ENCODE data around the gene DMD. TPM values are rescaled to one million over a fixed set of nuclear protein-coding genes. Genes with fewer than 3 reads are reported as not detected.

Gene DMD
- total RNA-seq, 5 donors from 2014 or later (not counting 1 experiment from before 2014, with no cell fraction given) = 0.73 to 1.6 (median 0.88) TPM; not detected in 1

DNA sequence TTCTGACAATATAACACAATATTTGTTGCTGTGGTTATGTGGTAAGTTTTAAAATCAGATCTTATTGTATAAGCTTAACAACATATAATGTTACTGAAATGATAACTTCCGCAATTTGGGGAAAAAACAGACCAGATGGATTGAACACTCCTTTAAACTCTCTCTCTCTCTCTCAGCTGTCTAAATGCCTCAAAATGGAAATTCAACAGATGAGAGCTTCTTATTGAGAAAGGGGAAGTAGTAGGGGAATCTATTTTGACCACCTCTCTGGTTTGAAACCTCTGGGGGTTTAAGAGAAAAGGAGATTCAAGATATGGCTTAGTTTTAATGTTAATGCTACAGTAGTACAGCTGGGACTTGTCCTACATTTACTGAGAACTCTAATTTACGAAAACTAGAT, 40.3 kb downstream of the DMD start:
- Histone ChIP-seq H3K4me3 (ENCODE audit: control insufficient read depth in 1 of 2, extremely low read depth in 1 of 2, low read length in 1 of 2) (no peak overlapping the region), H3K4me1 (ENCODE audit: control insufficient read depth in 1 of 2, extremely low read depth in 1 of 2, insufficient read depth in 2 of 2, low read length in 2 of 2) (no peaks in the 10 kb centered on the region), H3K9me3 (no peaks in the 10 kb centered on the region), H3K36me3 (ENCODE audit: control insufficient read depth in 2 of 2, extremely low read depth in 1 of 2, insufficient read depth in 1 of 2, low read length in 1 of 2) (no peaks in the 10 kb centered on the region), H3K27me3 (replicated peaks in 1 of 2; ENCODE audit: control insufficient read depth in 2 of 2, extremely low read depth in 1 of 2, insufficient read depth in 2 of 2, low read length in 1 of 2) (no peaks in the 10 kb centered on the region), H3K27ac (ENCODE audit: low read length) (no peak overlapping the region)
- Mint-ChIP-seq H3K27me3 (no peaks in the 10 kb centered on the region), H3K36me3 (no peaks in the 10 kb centered on the region), H3K27ac (no peak overlapping the region), H3K4me1 (no peaks in the 10 kb centered on the region), H3K9me3 (no peaks in the 10 kb centered on the region), H3K4me3 (no peak overlapping the region)
- DNase-seq (no peak), ATAC-seq (replicated peaks in 1 of 4) (no peak)
- ChIA-PET CTCF (interaction anchor here in 1 of 2 donors (0.6 kb wide), 1 partner anchor 206 kb away, joined by 3 read pairs; no protein-coding TSS in a partner anchor), POLR2A (no interaction called here)
- WGBS (ENCODE audit: insufficient coverage) = no CpG with 5 or more reads among the region's 2 CpGs

DNA sequence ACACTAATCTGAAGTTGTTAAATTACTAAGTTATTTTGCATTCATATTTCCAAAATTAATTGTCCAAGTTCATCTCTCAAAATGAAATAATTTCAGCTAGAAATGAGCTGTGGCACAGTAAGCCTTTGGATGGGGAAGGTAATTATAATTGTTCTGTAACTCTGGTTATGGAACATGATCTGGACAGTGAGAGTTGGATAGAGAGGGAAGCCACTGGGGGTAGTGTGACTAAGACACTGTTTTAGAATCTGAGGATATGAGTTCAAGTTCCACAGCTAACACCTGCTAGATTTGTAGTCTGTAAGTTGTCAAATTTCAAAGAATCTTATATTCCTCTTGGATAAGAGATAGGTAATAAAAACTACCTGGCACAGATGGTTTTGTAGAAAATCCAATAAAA, 49.5 kb downstream of the DMD start:
- no peak overlapping the region for H3K27ac ChIP-seq (ENCODE audit: low read length)
- Mint-ChIP-seq H3K27me3 (peaks cover 0 to 3% of the 10 kb centered on the region in 2 donors), H3K27ac (no peak overlapping the region), H3K4me3 (no peak overlapping the region), H3K4me1 (no peaks in the 10 kb centered on the region), H3K9me3 (no peaks in the 10 kb centered on the region), H3K36me3 (no peaks in the 10 kb centered on the region)
- no peaks in the 10 kb centered on the region for H3K27me3 ChIP-seq (replicated peaks in 1 of 2; ENCODE audit: control insufficient read depth in 2 of 2, extremely low read depth in 1 of 2, insufficient read depth in 2 of 2, low read length in 1 of 2)
- no peaks in the 10 kb centered on the region for H3K4me1 ChIP-seq (ENCODE audit: control insufficient read depth in 1 of 2, extremely low read depth in 1 of 2, insufficient read depth in 2 of 2, low read length in 2 of 2)
- no peaks in the 10 kb centered on the region for H3K9me3 ChIP-seq
- DNase-seq (no peak), ATAC-seq (replicated peaks in 1 of 4) (no peak)
- H3K36me3 ChIP-seq (ENCODE audit: control insufficient read depth in 2 of 2, extremely low read depth in 1 of 2, insufficient read depth in 1 of 2, low read length in 1 of 2) = no peaks in the 10 kb centered on the region
- ChIA-PET CTCF (no interaction called here), POLR2A (no interaction called here)
- no peak overlapping the region for H3K4me3 ChIP-seq (ENCODE audit: control insufficient read depth in 1 of 2, extremely low read depth in 1 of 2, low read length in 1 of 2)

DNA sequence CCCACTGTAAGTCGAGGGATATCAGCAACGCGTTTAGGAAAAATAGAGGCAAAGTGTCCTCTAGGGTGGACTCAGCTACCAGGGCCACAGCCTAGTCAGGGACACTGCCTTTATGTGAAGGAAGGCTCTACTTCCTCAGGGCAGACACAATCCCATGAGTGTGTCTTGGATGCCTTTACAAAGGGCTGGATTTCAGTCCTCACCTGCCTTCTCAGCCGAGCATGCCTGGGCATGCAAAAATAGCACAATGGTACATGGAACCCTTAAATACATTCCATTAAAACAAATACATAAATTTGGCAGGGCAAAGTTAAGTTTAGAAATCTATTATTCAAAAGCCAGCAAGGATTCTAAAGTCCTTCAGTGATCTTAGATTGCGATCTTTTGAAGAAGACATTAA, 51.1 kb downstream of the DMD start:
- H3K9me3 Mint-ChIP-seq = peaks cover 0 to 5% (median 0%) of the 10 kb centered on the region in 3 donors
- no peak overlapping the region for H3K4me3 ChIP-seq (ENCODE audit: control insufficient read depth in 1 of 2, extremely low read depth in 1 of 2, low read length in 1 of 2)
- no peak overlapping the region for H3K4me3 Mint-ChIP-seq
- H3K36me3 ChIP-seq (ENCODE audit: control insufficient read depth in 2 of 2, extremely low read depth in 1 of 2, insufficient read depth in 1 of 2, low read length in 1 of 2) = no peaks in the 10 kb centered on the region
- H3K36me3 Mint-ChIP-seq = no peaks in the 10 kb centered on the region
- DNase-seq (no peak), ATAC-seq (replicated peaks in 1 of 4) (no peak)
- POLR2A ChIA-PET = no interaction called here
- H3K4me1 ChIP-seq (ENCODE audit: control insufficient read depth in 1 of 2, extremely low read depth in 1 of 2, insufficient read depth in 2 of 2, low read length in 2 of 2) = no peaks in the 10 kb centered on the region
- no peaks in the 10 kb centered on the region for H3K27me3 Mint-ChIP-seq
- no peaks in the 10 kb centered on the region for H3K9me3 ChIP-seq
- H3K27ac ChIP-seq (ENCODE audit: low read length) = no peak overlapping the region
- whole genome bisulfite sequencing (ENCODE audit: insufficient coverage) = no CpG with 5 or more reads among the region's 5 CpGs
- CTCF ChIA-PET = no interaction called here
- no peaks in the 10 kb centered on the region for H3K4me1 Mint-ChIP-seq
- H3K27me3 ChIP-seq (replicated peaks in 1 of 2; ENCODE audit: control insufficient read depth in 2 of 2, extremely low read depth in 1 of 2, insufficient read depth in 2 of 2, low read length in 1 of 2) = no peaks in the 10 kb centered on the region
- no peak overlapping the region for H3K27ac Mint-ChIP-seq

DNA sequence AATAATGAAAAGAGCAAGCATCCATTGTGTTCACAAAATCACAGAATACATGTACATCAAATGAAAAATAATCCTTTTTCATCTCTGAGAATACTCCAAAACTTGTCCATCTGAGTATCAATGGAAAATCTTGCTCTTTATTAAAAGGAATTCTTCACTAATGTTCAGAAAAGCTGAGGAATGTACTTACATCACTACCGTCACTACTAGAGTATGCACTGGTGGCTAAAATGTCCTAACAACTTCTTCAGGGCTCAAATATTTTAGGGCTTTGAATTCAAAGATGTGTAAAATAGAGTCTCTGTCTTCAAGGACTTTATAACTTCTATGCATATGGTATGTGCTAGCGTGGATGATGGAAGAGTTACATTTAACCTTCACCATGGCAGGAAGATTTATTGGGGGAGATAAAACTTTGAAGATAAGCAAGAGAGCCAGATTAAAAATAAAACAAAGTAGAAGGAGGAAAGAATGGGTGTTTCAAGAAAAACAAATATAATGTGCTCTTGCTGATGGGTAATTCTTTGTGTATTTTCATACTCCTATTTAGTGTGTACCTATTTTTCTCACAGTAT, 55.1 kb downstream of the DMD start:
- Mint-ChIP-seq H3K4me1 (no peaks in the 10 kb centered on the region), H3K4me3 (no peak overlapping the region), H3K9me3 (peaks cover 0 to 5% (median 0%) of the 10 kb centered on the region in 3 donors), H3K36me3 (no peaks in the 10 kb centered on the region), H3K27ac (no peak overlapping the region), H3K27me3 (no peaks in the 10 kb centered on the region)
- no peaks in the 10 kb centered on the region for H3K9me3 ChIP-seq
- CTCF ChIA-PET = no interaction called here
- H3K4me1 ChIP-seq (ENCODE audit: control insufficient read depth in 1 of 2, extremely low read depth in 1 of 2, insufficient read depth in 2 of 2, low read length in 2 of 2) = no peaks in the 10 kb centered on the region
- DNase-seq (no peak), ATAC-seq (replicated peaks in 1 of 4) (no peak)
- H3K27me3 ChIP-seq (replicated peaks in 1 of 2; ENCODE audit: control insufficient read depth in 2 of 2, extremely low read depth in 1 of 2, insufficient read depth in 2 of 2, low read length in 1 of 2) = no peaks in the 10 kb centered on the region
- H3K4me3 ChIP-seq (ENCODE audit: control insufficient read depth in 1 of 2, extremely low read depth in 1 of 2, low read length in 1 of 2) = no peak overlapping the region
- H3K27ac ChIP-seq (ENCODE audit: low read length) = no peak overlapping the region
- H3K36me3 ChIP-seq (ENCODE audit: control insufficient read depth in 2 of 2, extremely low read depth in 1 of 2, insufficient read depth in 1 of 2, low read length in 1 of 2) = no peaks in the 10 kb centered on the region
- POLR2A ChIA-PET = no interaction called here
- no CpG with 5 or more reads among the region's 2 CpGs for WGBS (ENCODE audit: insufficient coverage)

DNA sequence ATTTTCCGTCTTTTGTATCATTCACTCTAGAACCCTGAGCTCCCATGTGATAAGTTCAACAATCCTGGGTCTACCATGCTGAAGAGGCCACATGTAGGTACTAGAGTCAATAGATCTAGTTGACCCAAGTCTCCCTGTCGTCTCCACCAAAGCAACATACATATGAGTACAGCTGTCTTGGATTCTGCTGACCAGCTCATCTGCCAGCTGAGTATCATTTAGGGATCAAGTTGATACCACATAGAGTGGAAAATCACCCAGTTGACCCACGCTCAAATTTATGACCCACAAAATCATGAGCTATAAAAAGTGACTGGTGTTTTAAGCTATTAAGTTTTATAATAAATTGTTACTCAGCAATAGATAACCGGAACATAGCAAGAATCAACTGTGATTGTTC, 61.8 kb downstream of the DMD start:
- Mint-ChIP-seq H3K27me3 (no peaks in the 10 kb centered on the region), H3K4me3 (no peak overlapping the region), H3K27ac (no peak overlapping the region), H3K36me3 (no peaks in the 10 kb centered on the region), H3K9me3 (peaks cover 0 to 7% (median 0%) of the 10 kb centered on the region in 3 donors), H3K4me1 (no peaks in the 10 kb centered on the region)
- Histone ChIP-seq H3K27ac (ENCODE audit: low read length) (no peak overlapping the region), H3K4me1 (ENCODE audit: control insufficient read depth in 1 of 2, extremely low read depth in 1 of 2, insufficient read depth in 2 of 2, low read length in 2 of 2) (no peaks in the 10 kb centered on the region), H3K36me3 (ENCODE audit: control insufficient read depth in 2 of 2, extremely low read depth in 1 of 2, insufficient read depth in 1 of 2, low read length in 1 of 2) (no peaks in the 10 kb centered on the region), H3K4me3 (ENCODE audit: control insufficient read depth in 1 of 2, extremely low read depth in 1 of 2, low read length in 1 of 2) (no peak overlapping the region), H3K27me3 (replicated peaks in 1 of 2; ENCODE audit: control insufficient read depth in 2 of 2, extremely low read depth in 1 of 2, insufficient read depth in 2 of 2, low read length in 1 of 2) (no peaks in the 10 kb centered on the region), H3K9me3 (no peaks in the 10 kb centered on the region)
- ATAC-seq (replicated peaks in 1 of 4) (no peak), DNase-seq (no peak)
- WGBS (ENCODE audit: insufficient coverage) = no CpG with 5 or more reads among the region's 4 CpGs
- CTCF ChIA-PET = interaction anchor here in 1 of 2 donors (0.7 kb wide), 1 partner anchor 10 kb away, joined by 3 read pairs; no protein-coding TSS in a partner anchor
- POLR2A ChIA-PET = interaction anchor here in 1 of 2 donors (0.6 kb wide), 1 partner anchor 26 kb away, joined by 4 read pairs; no protein-coding TSS in a partner anchor

DNA sequence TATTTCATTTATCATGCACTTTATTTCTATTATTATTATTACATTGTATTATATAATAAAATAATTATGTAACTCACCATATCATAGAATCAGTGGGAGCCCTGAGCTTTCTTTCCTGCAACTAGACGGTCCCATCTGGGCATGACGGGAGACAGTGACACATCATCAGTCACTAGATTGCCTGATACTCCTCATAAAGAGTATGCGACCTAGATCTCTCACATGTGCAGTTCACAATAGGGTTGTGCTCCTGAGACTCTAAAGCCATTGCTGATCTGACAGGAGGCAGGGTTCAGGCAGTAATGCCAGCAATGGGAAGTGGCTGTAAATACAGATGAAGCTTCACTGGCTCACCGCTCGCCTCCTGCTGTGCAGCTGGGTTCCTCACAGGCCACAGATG, 62.3 kb downstream of the DMD start:
- Histone ChIP-seq H3K4me3 (ENCODE audit: control insufficient read depth in 1 of 2, extremely low read depth in 1 of 2, low read length in 1 of 2) (no peak overlapping the region), H3K4me1 (ENCODE audit: control insufficient read depth in 1 of 2, extremely low read depth in 1 of 2, insufficient read depth in 2 of 2, low read length in 2 of 2) (no peaks in the 10 kb centered on the region), H3K27me3 (replicated peaks in 1 of 2; ENCODE audit: control insufficient read depth in 2 of 2, extremely low read depth in 1 of 2, insufficient read depth in 2 of 2, low read length in 1 of 2) (no peaks in the 10 kb centered on the region), H3K36me3 (ENCODE audit: control insufficient read depth in 2 of 2, extremely low read depth in 1 of 2, insufficient read depth in 1 of 2, low read length in 1 of 2) (no peaks in the 10 kb centered on the region), H3K9me3 (no peaks in the 10 kb centered on the region), H3K27ac (ENCODE audit: low read length) (no peak overlapping the region)
- ChIA-PET CTCF (interaction anchor here in 1 of 2 donors (0.7 kb wide), 1 partner anchor 9 kb away, joined by 3 read pairs; no protein-coding TSS in a partner anchor), POLR2A (no interaction called here)
- Mint-ChIP-seq H3K36me3 (no peaks in the 10 kb centered on the region), H3K4me3 (no peak overlapping the region), H3K27ac (no peak overlapping the region), H3K27me3 (no peaks in the 10 kb centered on the region), H3K4me1 (no peaks in the 10 kb centered on the region), H3K9me3 (peaks cover 0 to 7% (median 0%) of the 10 kb centered on the region in 3 donors)
- ATAC-seq (replicated peaks in 1 of 4) = no peak
- WGBS (ENCODE audit: insufficient coverage) = 80% methylated on average over 1 of the region's 5 CpGs
- no peak for DNase-seq

DNA sequence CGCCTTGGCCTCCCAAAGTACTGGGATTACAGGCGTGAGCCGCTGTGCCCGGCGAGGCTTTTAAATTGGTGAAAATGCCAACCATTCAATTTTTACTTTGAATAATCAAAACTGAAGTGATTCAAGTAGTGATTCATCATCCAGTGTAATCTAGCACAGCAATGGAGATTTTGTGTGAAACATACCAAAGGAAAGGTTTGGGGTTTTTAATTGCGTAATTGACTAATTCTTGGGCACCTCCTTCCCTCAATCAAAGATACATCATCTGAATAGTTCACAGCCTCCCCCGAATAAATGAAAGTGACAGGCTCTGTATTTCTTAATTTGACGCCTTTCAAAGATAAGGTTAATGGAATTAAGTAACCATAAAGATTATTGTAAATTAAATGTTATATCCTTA, 69.0 kb downstream of the DMD start:
- WGBS (ENCODE audit: insufficient coverage) = no CpG with 5 or more reads among the region's 8 CpGs
- Mint-ChIP-seq H3K4me1 (no peaks in the 10 kb centered on the region), H3K27ac (no peak overlapping the region), H3K36me3 (no peaks in the 10 kb centered on the region), H3K4me3 (no peak overlapping the region), H3K9me3 (no peaks in the 10 kb centered on the region), H3K27me3 (no peaks in the 10 kb centered on the region)
- no peaks in the 10 kb centered on the region for H3K36me3 ChIP-seq (ENCODE audit: control insufficient read depth in 2 of 2, extremely low read depth in 1 of 2, insufficient read depth in 1 of 2, low read length in 1 of 2)
- DNase-seq = no peak
- CTCF ChIA-PET = no interaction called here
- no peak overlapping the region for H3K4me3 ChIP-seq (ENCODE audit: control insufficient read depth in 1 of 2, extremely low read depth in 1 of 2, low read length in 1 of 2)
- ATAC-seq (replicated peaks in 1 of 4) = no peak
- no peaks in the 10 kb centered on the region for H3K9me3 ChIP-seq
- H3K27ac ChIP-seq (ENCODE audit: low read length) = no peak overlapping the region
- H3K27me3 ChIP-seq (replicated peaks in 1 of 2; ENCODE audit: control insufficient read depth in 2 of 2, extremely low read depth in 1 of 2, insufficient read depth in 2 of 2, low read length in 1 of 2) = no peaks in the 10 kb centered on the region
- POLR2A ChIA-PET = no interaction called here
- no peaks in the 10 kb centered on the region for H3K4me1 ChIP-seq (ENCODE audit: control insufficient read depth in 1 of 2, extremely low read depth in 1 of 2, insufficient read depth in 2 of 2, low read length in 2 of 2)
